Body of pancreas (tissue), 4 donors: ENCODE results near the gene PHACTR3. TPM values are rescaled to one million over a fixed set of nuclear protein-coding genes. Genes with fewer than 3 reads are reported as not detected.
"Not testable (repeated sequence)": the region's sequence is repeated elsewhere in the genome, so short reads cannot be mapped to it uniquely, and the experiment has no call there.

ENCODE experiments used
- ATAC-seq: fragments of 150-250 bp; one replicate; pipeline ENCODE4 v1.9.1; 2016
- DNase-seq, 4 donors: peaks; one replicate each; pipeline ENCODE4 v3.0.0-alpha.2; 2019
- H3K27ac ChIP-seq, 4 donors: fragments of 200-600 bp; sonication (generic); 1 replicate in 3 of 4; 2 replicates in 1 of 4; pipeline versions ENCODE4 v1.5.1 to v1.6.1; 2016 to 2019; ENCODE audit warnings: mild to moderate bottlenecking in 1 of 4, mixed read lengths in 1 of 4, moderate library complexity in 1 of 4
- H3K27me3 ChIP-seq, 2 donors: fragments of 200-600 bp; sonication (generic); one replicate each; pipeline ENCODE4 v1.6.0; 2016; ENCODE audit warnings: mild to moderate bottlenecking in 1 of 2
- H3K36me3 ChIP-seq, 2 donors: fragments of 200-600 bp; sonication (generic); replicated peaks in 1 of 2; 2 replicates each; pipeline ENCODE4 v1.5.1; 2016; ENCODE audit warnings: low read depth in 2 of 2; ENCODE audit not compliant: insufficient read depth in 1 of 2
- H3K4me1 ChIP-seq: fragments of 200-600 bp; sonication (generic); one replicate; pipeline ENCODE4 v1.6.0; 2016
- H3K4me3 ChIP-seq, 2 donors: fragments of 200-600 bp; sonication (generic); 1 replicate in 1 of 2; 2 replicates in 1 of 2; pipeline ENCODE4 v1.5.1; 2016 to 2019
- H3K9me3 ChIP-seq, 3 donors: fragments of 200-600 bp; sonication (generic); 1 replicate in 2 of 3; 2 replicates in 1 of 3; pipeline ENCODE4 v1.5.1; 2016
- POLR2A ChIP-seq, 3 donors: fragments of 450-650 bp; IDR thresholded peaks; one replicate each; pipeline ENCODE4 v1.6.1; 2016; ENCODE audit warnings: antibody characterized with exemption in 3 of 3, mild to moderate bottlenecking in 2 of 3
- WGBS, 2 donors: methylation state at CpG; one replicate each; pipeline ENCODE4 v1.1.5; 2017; 5-methylcytosine and 5-hydroxymethylcytosine counted together
- intact Hi-C: fragments of 100-400 bp; cut with DNase I; formaldehyde crosslinking; loops from one replicate; pipeline ENCODE4 v1.15.1; 2023
- total RNA-seq, 2 donors: library from RNA; depleted of rRNA; stranded (reverse); fragments of >200 nt; gene quantifications; one replicate each; pipeline ENCODE4 v1.1.0, GENCODE V29; 2016
- TF ChIP-seq, protein P1 (sequence below), 7 experiments: fragments of 450-650 bp in 4 of 7; fragments of 200-600 bp in 3 of 7; sonication (generic) in 3 of 7; IDR thresholded peaks; one replicate each; pipeline ENCODE4 v1.5.1; 2016 to 2019; ENCODE audit warnings: antibody characterized with exemption in 7 of 7

Gene PHACTR3
- total RNA-seq, 2 donors from 2014 or later, result 0.52 to 0.66 TPM

DNA sequence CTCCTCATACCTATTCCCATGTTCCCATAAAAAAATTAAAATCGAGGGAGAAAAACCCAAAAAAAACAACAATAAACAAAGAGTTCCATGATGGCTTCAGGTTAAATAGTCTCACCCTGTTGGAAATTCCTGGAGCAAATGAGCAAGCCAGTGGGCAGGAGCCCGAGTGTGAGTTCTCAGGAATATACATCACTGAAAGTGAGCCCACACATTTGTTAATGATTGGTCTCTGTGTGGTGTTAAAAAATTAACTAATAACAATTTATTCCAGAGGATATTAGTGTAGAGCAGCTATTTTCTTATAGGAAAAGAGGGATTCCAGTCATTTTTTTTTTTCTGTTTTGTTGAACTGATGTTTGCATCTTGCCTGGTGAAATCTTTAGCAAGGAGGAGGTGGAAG, 12.9 kb downstream of the PHACTR3 start:
- Histone ChIP-seq H3K4me3 (no peak overlapping the region), H3K27ac (no peak overlapping the region), H3K36me3 (no peaks in the 10 kb centered on the region), H3K4me1 (no peaks in the 10 kb centered on the region), H3K27me3 (no peaks in the 10 kb centered on the region), H3K9me3 (no peaks in the 10 kb centered on the region)
- DNase-seq (no peak), ATAC-seq (no peak)
- WGBS, 2 donors, result 14 to 23% methylated on average over 2 of the region's 2 CpGs
- TF ChIP-seq, protein P1, sequence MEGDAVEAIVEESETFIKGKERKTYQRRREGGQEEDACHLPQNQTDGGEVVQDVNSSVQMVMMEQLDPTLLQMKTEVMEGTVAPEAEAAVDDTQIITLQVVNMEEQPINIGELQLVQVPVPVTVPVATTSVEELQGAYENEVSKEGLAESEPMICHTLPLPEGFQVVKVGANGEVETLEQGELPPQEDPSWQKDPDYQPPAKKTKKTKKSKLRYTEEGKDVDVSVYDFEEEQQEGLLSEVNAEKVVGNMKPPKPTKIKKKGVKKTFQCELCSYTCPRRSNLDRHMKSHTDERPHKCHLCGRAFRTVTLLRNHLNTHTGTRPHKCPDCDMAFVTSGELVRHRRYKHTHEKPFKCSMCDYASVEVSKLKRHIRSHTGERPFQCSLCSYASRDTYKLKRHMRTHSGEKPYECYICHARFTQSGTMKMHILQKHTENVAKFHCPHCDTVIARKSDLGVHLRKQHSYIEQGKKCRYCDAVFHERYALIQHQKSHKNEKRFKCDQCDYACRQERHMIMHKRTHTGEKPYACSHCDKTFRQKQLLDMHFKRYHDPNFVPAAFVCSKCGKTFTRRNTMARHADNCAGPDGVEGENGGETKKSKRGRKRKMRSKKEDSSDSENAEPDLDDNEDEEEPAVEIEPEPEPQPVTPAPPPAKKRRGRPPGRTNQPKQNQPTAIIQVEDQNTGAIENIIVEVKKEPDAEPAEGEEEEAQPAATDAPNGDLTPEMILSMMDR (IDR thresholded peaks at IDR 0.05), result no peak
- TF ChIP-seq POLR2A (IDR thresholded peaks at IDR 0.05), result no peak
- intact Hi-C loops, result no loop called here

DNA sequence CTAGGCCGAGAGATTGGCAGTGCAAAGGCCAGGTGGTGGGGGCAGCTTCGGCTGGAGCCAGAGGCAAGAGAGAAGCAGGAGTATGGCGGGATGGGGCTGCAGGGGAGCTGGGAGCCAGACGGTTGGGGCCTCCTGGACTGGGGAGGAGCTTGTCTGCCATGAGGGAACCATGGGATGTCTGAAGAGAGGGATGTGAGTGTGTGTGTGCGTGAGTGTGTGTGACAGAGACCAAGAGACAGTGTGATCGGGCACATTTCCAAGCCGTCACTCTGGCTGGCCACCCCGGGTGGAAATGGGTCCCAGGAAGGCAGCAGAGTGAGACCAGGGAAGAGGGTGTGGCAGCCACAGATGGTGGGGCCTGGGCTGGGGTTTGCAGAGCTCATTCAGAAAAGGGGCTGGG, 13.8 kb downstream of the PHACTR3 start:
- H3K9me3 ChIP-seq, result no peaks in the 10 kb centered on the region
- no peaks in the 10 kb centered on the region for H3K4me1 ChIP-seq
- intact Hi-C loops, result no loop called here
- no peak for ATAC-seq
- H3K4me3 ChIP-seq, result no peak overlapping the region
- 47 to 58% methylated on average over 8 of the region's 8 CpGs for WGBS, 2 donors
- no peak for DNase-seq
- H3K27me3 ChIP-seq, result no peaks in the 10 kb centered on the region
- H3K36me3 ChIP-seq, result no peaks in the 10 kb centered on the region
- H3K27ac ChIP-seq, result no peak overlapping the region
- TF ChIP-seq POLR2A (IDR thresholded peaks at IDR 0.05), result no peak

DNA sequence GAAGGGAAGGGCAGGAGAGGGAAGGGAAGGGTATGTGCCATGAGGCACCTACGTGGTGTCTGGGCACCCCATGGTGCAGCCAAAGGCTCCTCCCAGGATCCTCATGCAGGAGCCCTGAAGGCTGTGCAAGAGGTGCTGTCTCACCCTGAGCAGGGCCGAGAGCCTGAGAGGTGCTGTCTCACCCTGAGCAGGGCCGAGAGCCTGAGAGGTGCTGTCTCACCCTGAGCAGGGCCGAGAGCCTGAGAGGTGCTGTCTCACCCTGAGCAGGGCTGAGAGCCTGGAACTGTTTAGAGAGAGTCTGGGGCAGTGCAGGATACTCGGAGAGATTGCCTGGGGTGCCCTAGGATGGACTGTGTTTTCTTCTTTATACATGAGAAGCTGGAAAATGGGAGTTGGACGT, 14.2 kb downstream of the PHACTR3 start:
- H3K27ac ChIP-seq, H3K27me3 ChIP-seq, H3K9me3 ChIP-seq, DNase-seq, H3K4me3 ChIP-seq, H3K36me3 ChIP-seq, H3K4me1 ChIP-seq, intact Hi-C loops, ATAC-seq: not testable (repeated sequence)
- WGBS, 2 donors, result 43 to 48% methylated on average over 6 of the region's 6 CpGs

DNA sequence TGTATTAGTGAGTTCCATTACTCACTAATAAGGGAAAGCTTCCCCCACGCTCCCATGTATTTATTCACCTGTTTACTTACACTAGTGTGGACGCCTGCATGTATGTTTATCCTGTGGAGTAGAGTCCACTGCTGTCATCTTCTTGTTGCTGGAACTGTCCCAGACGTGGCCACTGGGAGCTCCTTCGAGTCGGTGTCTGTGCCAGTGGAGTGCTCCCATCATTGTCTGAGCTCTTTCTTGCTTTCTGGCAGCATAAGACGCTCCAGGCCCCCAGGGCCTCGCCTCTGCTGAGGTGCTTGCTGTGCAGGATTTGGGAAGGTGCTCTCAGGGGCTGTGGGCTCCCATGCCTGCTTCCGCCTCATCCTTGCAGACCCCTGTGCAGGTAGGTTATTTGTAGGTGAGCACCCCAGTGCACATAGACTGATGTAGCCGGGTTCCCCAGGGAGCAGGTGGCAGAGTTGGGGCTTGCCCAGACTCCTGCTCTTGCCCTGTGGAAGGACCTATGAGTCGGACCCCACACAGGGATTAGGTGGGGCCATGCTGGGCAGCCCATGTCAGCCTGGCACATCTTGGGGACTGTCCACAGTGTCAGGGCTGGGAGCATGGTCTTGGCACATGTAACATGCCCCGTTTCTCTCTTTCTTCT, 16.6 kb downstream of the PHACTR3 start:
- H3K4me3 ChIP-seq, result no peak overlapping the region
- H3K27me3 ChIP-seq, result no peaks in the 10 kb centered on the region
- no peak for ATAC-seq
- H3K9me3 ChIP-seq, result no peaks in the 10 kb centered on the region
- no peaks in the 10 kb centered on the region for H3K36me3 ChIP-seq
- H3K27ac ChIP-seq, result no peak overlapping the region
- H3K4me1 ChIP-seq, result no peaks in the 10 kb centered on the region
- intact Hi-C loops, result no loop called here
- DNase-seq, result no peak
- WGBS, 2 donors, result 35 to 36% methylated on average over 11 of the region's 11 CpGs
- TF ChIP-seq POLR2A (IDR thresholded peaks at IDR 0.05), result no peak
- TF ChIP-seq, protein P1 (IDR thresholded peaks at IDR 0.05), result no peak

DNA sequence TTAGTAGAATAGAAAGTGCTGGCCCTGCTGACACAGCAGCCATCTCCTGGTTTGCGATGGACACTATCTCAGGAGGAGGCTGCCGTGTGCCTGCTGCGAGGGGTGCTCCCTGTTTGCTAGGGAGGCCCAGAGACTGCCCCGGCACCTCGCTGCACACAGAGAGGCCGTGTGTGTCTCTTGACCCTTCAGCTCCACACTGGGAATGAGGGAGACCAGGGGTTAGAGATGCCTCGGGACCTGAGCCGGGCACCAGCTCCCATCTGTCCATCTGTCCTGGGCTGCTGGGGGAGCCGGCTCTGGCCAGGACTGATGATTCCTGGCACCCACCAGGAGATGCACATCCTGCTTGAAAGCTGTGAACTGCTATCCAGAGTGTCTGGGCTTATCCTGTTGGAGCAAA, 18.2 kb downstream of the PHACTR3 start:
- ATAC-seq (no peak), DNase-seq (no peak)
- 52 to 67% methylated on average over 7 to 9 of the region's 9 CpGs for WGBS, 2 donors
- Histone ChIP-seq H3K27ac (no peak overlapping the region), H3K4me3 (no peak overlapping the region), H3K9me3 (no peaks in the 10 kb centered on the region), H3K36me3 (no peaks in the 10 kb centered on the region), H3K27me3 (no peaks in the 10 kb centered on the region), H3K4me1 (no peaks in the 10 kb centered on the region)
- intact Hi-C loops, result no loop called here
- no peak for TF ChIP-seq POLR2A (IDR thresholded peaks at IDR 0.05)
- TF ChIP-seq, protein P1 (IDR thresholded peaks at IDR 0.05), result no peak

DNA sequence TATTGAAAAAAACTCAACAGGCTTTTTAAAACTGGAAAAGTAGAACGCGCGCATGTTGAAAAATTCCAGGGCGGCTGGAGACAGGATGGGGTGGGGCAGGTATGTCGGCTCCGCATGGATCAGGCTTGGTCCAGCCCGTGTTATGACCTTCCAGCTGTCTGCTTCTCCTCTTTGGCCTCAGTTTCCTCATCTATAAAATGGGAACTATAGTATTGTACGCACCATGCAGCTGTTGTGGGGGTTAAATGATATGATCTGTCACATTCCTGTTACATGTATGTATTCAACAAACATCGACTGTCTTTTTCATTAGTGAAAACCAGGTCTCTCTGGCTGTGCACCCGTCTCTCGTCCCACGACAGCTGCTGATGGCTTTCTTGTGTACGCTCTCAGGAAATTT, 18.8 kb downstream of the PHACTR3 start:
- DNase-seq (no peak), ATAC-seq (no peak)
- Histone ChIP-seq H3K9me3 (no peaks in the 10 kb centered on the region), H3K4me3 (no peak overlapping the region), H3K27ac (no peak overlapping the region), H3K36me3 (no peaks in the 10 kb centered on the region), H3K27me3 (no peaks in the 10 kb centered on the region), H3K4me1 (no peaks in the 10 kb centered on the region)
- no peak for TF ChIP-seq POLR2A (IDR thresholded peaks at IDR 0.05)
- TF ChIP-seq, protein P1 (IDR thresholded peaks at IDR 0.05), result no peak
- intact Hi-C loops, result no loop called here
- 66 to 69% methylated on average over 13 of the region's 13 CpGs for WGBS, 2 donors
